ENCODE measurements around the gene CDK17.

DNA sequence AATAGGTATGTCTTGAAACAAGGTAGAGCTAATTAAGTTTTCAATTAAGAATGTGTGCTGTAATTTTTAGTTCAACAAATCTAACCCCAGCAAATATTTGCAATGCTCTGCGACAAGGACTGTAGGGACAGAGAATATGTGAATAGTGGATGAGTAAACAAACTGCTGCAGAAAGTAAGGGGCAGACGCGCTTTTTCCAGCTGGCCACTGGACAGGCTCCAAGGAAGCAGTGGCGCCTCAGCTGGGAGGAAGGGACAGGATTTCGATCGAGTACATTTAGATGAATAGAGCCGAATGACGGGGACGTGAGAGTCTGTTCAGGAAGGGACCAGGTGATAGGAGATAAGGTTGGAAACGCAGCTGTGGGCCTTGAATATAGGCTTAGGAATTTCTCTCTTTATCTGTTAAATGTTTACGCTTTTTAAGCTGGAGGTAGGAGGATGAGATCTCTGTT, 136.8 kb downstream of the CDK17 start:
- TF ChIP-seq, protein P1, sequence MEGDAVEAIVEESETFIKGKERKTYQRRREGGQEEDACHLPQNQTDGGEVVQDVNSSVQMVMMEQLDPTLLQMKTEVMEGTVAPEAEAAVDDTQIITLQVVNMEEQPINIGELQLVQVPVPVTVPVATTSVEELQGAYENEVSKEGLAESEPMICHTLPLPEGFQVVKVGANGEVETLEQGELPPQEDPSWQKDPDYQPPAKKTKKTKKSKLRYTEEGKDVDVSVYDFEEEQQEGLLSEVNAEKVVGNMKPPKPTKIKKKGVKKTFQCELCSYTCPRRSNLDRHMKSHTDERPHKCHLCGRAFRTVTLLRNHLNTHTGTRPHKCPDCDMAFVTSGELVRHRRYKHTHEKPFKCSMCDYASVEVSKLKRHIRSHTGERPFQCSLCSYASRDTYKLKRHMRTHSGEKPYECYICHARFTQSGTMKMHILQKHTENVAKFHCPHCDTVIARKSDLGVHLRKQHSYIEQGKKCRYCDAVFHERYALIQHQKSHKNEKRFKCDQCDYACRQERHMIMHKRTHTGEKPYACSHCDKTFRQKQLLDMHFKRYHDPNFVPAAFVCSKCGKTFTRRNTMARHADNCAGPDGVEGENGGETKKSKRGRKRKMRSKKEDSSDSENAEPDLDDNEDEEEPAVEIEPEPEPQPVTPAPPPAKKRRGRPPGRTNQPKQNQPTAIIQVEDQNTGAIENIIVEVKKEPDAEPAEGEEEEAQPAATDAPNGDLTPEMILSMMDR (IDR thresholded peaks at IDR 0.05 in 8 of 11, conservative IDR thresholded peaks at IDR 0.05 in 3 of 11): no peak
- TF ChIP-seq POLR2A (IDR thresholded peaks at IDR 0.05): no peak
- peak; percentile 8 to 50 (median 11) for TF ChIP-seq POLR2AphosphoS5 (IDR thresholded peaks at IDR 0.05)
